GM21619 (cell line): Measurements from ENCODE around the gene CSNK2A1.

Source experiments
- ATAC-seq: cut with Tn5 transposase; IDR thresholded peaks from one replicate; pipeline ENCODE4 v1.9.1; 2021; ENCODE audit not compliant: unreplicated experiment

The CSNK2A1 gene

GRCh38 chr20:432677-433299, 110.8 kb downstream of the CSNK2A1 start:
- ATAC-seq = no peak

GRCh38 chr20:432208-432607, 111.4 kb downstream of the CSNK2A1 start:
- ATAC-seq = no peak

DNA sequence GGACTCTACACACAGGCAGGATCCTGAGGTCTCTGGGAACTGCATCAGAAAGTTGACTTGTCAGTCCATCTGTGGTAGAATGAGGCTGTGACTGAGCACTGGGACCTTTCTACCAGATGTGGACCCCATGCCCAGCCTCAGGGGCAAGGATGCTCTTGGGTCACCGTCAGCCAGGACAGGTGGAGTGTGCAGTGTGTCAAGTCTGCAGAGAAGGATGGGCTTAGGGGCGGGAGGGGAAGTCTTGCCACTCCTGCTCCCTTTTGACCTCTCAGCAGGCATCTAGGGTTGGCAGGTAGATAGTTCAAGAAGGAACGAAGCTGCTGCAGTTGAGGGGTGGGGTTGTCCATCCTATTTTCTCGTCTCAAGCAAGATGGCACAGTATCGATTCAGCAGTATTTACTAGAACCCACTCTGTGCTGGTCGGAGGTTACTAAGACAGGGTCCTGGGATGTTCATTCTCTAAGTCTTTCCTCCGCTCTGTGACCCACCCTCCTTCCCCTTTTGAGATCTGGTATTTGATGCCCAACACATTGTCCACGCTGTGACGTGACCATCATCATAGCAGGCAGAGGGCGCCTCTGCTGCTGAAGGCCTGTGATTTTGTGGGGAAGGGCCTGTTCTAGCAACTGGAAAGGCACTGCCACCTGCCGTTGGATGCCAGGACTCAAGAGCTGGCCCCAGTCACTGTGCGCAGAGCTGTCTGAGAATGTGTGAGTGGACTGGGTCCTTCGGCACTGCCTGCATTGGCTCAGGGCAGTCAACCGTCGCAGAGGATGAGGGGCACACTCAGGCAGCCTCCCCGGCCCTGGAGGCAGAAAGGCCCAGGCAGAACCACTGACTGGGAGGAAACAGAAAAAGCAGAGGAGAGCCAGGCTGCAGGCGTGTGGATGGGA, 112.3 kb downstream of the CSNK2A1 start:
- ATAC-seq = no peak

DNA sequence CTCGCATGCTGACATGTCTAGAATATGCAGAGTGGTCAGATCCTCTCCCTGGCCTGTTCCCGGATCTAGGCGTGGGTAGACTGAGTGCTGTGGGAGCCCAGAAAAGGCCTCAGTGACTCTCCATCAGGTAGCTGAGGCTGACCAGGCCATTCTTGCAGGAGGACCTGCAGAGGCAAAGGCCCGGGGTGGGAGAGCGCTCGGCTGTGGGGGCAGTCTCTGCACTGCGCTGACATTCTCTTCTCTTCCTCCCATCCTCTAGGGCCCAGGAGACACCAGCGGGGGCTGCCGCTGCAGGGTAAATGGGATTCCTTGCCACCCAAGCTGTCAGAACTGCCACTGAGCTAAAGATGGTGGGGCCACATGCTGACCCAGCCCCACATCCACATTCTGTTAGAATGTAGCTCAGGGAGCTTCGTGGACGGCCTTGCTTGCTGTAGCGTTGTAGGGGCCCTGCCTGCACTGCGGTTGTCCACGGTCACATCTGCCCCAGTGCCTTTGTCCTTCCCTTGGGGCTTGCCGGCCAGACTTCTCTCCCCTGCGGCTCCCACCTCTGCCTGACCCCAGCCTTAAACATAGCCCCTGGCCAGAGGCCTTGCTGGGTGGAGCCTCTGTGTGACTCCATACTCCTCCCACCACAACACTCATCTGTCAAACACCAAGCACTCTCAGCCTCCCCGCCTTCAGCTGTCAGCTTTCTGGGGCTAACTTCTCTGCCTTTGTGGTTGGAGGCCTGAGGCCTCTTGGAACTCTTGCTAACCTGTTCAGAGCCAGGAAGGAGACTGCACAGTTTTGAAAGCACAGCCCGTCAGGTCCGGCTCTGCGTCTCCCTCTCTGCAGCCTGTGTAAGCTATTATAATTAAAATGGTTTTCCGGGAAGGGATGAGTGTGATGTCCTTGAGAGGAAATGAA, 113.2 kb downstream of the CSNK2A1 start:
- no peak for ATAC-seq

GRCh38 chr20:428658-429200, 114.9 kb downstream of the CSNK2A1 start:
- no peak for ATAC-seq

GRCh38 chr20:427849-428657, 115.5 kb downstream of the CSNK2A1 start:
- ATAC-seq = no peak

GRCh38 chr20:427401-427800, 116.2 kb downstream of the CSNK2A1 start:
- ATAC-seq = no peak

- ATAC-seq = no peak
Observed at GRCh38 chr20:426566-426965, 117.0 kb downstream of the CSNK2A1 start.
